DND-41 (cell line): ENCODE results near the gene IQGAP1.

Source experiments
- ATAC-seq: fragments of 200-7000 bp; cut with Tn5 transposase; 3 replicates; pipeline ENCODE4 v1.9.1; 2021; ENCODE audit warnings: low read depth; ENCODE audit not compliant: insufficient read depth
- DNase-seq: peaks from one replicate; pipeline ENCODE4 v3.0.0-alpha.2; 2020
- H2AFZ ChIP-seq: 2 replicates; pipeline ENCODE4 v1.6.0; 2012; ENCODE audit warnings: low read depth, low read length
- H3K27ac ChIP-seq: 2 replicates; pipeline ENCODE4 v1.5.1; 2012; ENCODE audit warnings: low read length, inconsistent platforms
- H3K27me3 ChIP-seq: fragments of 200-600 bp; sonication (generic); 2 replicates; pipeline ENCODE4 v1.6.0; 2012; ENCODE audit warnings: low read length, mild to moderate bottlenecking, inconsistent platforms; ENCODE audit not compliant: insufficient read depth, poor library complexity
- H3K36me3 ChIP-seq: 2 replicates; pipeline ENCODE4 v1.5.1; 2012; ENCODE audit warnings: low read length, inconsistent platforms; ENCODE audit not compliant: insufficient read depth
- H3K4me1 ChIP-seq: 2 replicates; pipeline ENCODE4 v1.5.1; 2012; ENCODE audit warnings: mild to moderate bottlenecking, low read length; ENCODE audit not compliant: insufficient read depth
- H3K4me2 ChIP-seq: 2 replicates; pipeline ENCODE4 v1.6.0; 2012; ENCODE audit warnings: mild to moderate bottlenecking, moderate library complexity, low read length, inconsistent platforms; ENCODE audit not compliant: insufficient read depth
- H3K4me3 ChIP-seq, 2 experiments: fragments of 200-600 bp in 1 of 2; shearing (Covaris generic) in 1 of 2; 2 replicates each; pipeline ENCODE4 v1.5.1; 2012 to 2016; ENCODE audit warnings: inconsistent platforms in 2 of 2, low read length in 2 of 2, mild to moderate bottlenecking in 2 of 2, low read depth in 1 of 2, moderate library complexity in 1 of 2
- H3K79me2 ChIP-seq: 2 replicates; pipeline ENCODE4 v1.6.0; 2012; ENCODE audit warnings: low read length, inconsistent platforms; ENCODE audit not compliant: insufficient read depth
- H3K9ac ChIP-seq: 2 replicates; pipeline ENCODE4 v1.6.0; 2012; ENCODE audit warnings: low read depth, mild to moderate bottlenecking, inconsistent platforms, low read length, moderate library complexity
- H3K9me3 ChIP-seq: 2 replicates; pipeline ENCODE4 v1.5.1; 2012; ENCODE audit warnings: low read length, moderate library complexity, mild to moderate bottlenecking, inconsistent platforms; ENCODE audit not compliant: insufficient read depth, severe bottlenecking
- H4K20me1 ChIP-seq: 2 replicates; pipeline ENCODE4 v1.6.0; 2012; ENCODE audit warnings: low read length; ENCODE audit not compliant: insufficient read depth
- EZH2 ChIP-seq: IDR thresholded peaks from 3 replicates; pipeline ENCODE4 v1.6.1; 2012; ENCODE audit warnings: borderline replicate concordance, low read depth, mild to moderate bottlenecking, moderate library complexity, low read length, inconsistent platforms; ENCODE audit not compliant: severe bottlenecking
- TF ChIP-seq, protein P1 (sequence below): IDR thresholded peaks from 2 replicates; pipeline ENCODE4 v1.5.1; 2012; ENCODE audit warnings: borderline replicate concordance, low read length, moderate library complexity, mild to moderate bottlenecking; ENCODE audit not compliant: poor library complexity, severe bottlenecking; ENCODE audit errors: extremely low read depth

IQGAP1 gene

GRCh38 chr15:90479656-90480055 lies 91.6 kb downstream of the IQGAP1 start:
- H3K27me3 ChIP-seq = no peaks in the 10 kb centered on the region
- H3K4me2 ChIP-seq = no peak overlapping the region
- no peak overlapping the region for H2AFZ ChIP-seq
- ATAC-seq (no peak), DNase-seq (no peak)
- no peaks in the 10 kb centered on the region for H3K4me1 ChIP-seq
- H4K20me1 ChIP-seq = no peaks in the 10 kb centered on the region
- H3K9me3 ChIP-seq = no peaks in the 10 kb centered on the region
- no peak overlapping the region for H3K27ac ChIP-seq
- no peak overlapping the region for H3K9ac ChIP-seq
- no peak overlapping the region for H3K4me3 ChIP-seq
- H3K36me3 ChIP-seq = peaks cover 74% of the 10 kb centered on the region
- TF ChIP-seq, protein P1, sequence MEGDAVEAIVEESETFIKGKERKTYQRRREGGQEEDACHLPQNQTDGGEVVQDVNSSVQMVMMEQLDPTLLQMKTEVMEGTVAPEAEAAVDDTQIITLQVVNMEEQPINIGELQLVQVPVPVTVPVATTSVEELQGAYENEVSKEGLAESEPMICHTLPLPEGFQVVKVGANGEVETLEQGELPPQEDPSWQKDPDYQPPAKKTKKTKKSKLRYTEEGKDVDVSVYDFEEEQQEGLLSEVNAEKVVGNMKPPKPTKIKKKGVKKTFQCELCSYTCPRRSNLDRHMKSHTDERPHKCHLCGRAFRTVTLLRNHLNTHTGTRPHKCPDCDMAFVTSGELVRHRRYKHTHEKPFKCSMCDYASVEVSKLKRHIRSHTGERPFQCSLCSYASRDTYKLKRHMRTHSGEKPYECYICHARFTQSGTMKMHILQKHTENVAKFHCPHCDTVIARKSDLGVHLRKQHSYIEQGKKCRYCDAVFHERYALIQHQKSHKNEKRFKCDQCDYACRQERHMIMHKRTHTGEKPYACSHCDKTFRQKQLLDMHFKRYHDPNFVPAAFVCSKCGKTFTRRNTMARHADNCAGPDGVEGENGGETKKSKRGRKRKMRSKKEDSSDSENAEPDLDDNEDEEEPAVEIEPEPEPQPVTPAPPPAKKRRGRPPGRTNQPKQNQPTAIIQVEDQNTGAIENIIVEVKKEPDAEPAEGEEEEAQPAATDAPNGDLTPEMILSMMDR = no peak
- TF ChIP-seq EZH2 = no peak
- no peaks in the 10 kb centered on the region for H3K79me2 ChIP-seq

DNA sequence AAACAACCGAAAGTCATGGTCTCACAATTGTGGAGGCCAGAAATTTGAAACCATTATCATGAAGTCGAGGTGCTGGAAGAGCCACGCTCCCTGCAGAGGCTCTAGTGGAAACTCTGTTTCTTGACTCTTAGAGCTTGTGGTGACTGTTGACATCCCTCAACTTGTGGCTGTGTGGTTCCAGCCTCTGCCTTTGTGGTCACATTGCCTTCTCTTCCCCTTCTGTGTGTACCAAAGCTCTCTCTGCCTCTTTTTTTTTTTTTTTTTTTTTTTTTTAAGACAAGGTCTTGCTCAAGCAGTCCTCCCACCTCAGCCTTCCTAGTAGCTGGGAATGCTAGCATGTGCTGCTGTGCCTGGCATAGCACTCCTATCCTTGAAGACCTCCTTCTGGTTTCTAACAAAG lies 93.0 kb downstream of the IQGAP1 start:
- DNase-seq = peak; percentile 57
- peak; percentile 91 for ATAC-seq

GRCh38 chr15:90482124-90483011 lies 94.3 kb downstream of the IQGAP1 start:
- no peaks in the 10 kb centered on the region for H3K4me1 ChIP-seq
- peaks cover 84% of the 10 kb centered on the region for H3K36me3 ChIP-seq
- H3K4me3 ChIP-seq = no peak overlapping the region
- H3K4me2 ChIP-seq = no peak overlapping the region
- ATAC-seq (0 out of 3 replicates have a peak, but pooled peaks have one; percentile 43), DNase-seq (peak; percentile 46)
- H3K79me2 ChIP-seq = no peaks in the 10 kb centered on the region
- H3K27ac ChIP-seq = no peak overlapping the region
- no peak overlapping the region for H3K9ac ChIP-seq
- H4K20me1 ChIP-seq = no peaks in the 10 kb centered on the region
- no peak overlapping the region for H2AFZ ChIP-seq
- no peaks in the 10 kb centered on the region for H3K27me3 ChIP-seq
- no peaks in the 10 kb centered on the region for H3K9me3 ChIP-seq
- no peak for TF ChIP-seq EZH2
- TF ChIP-seq, protein P1 = peak; percentile 65

More for the DNA sequence above, 93.0 kb downstream of the IQGAP1 start:
- Histone ChIP-seq H4K20me1 (no peaks in the 10 kb centered on the region), H3K27me3 (no peaks in the 10 kb centered on the region), H3K9ac (no peak overlapping the region), H2AFZ (no peak overlapping the region), H3K4me3 (no peak overlapping the region), H3K4me2 (no peak overlapping the region), H3K36me3 (peaks cover 84% of the 10 kb centered on the region), H3K79me2 (no peaks in the 10 kb centered on the region), H3K9me3 (no peaks in the 10 kb centered on the region), H3K4me1 (no peaks in the 10 kb centered on the region), H3K27ac (no peak overlapping the region)
- TF ChIP-seq, protein P1 = no peak
- TF ChIP-seq EZH2 = no peak
